ENCODE results near the gene FBLN1. TPM values are rescaled to one million over a fixed set of nuclear protein-coding genes. Genes with fewer than 3 reads are reported as not detected.

The FBLN1 gene
- total and polyA plus RNA-seq, 2 of the 8 experiments (the other 6 are each of a cell fraction or from before 2014, with no cell fraction given): 159 to 168 TPM

DNA sequence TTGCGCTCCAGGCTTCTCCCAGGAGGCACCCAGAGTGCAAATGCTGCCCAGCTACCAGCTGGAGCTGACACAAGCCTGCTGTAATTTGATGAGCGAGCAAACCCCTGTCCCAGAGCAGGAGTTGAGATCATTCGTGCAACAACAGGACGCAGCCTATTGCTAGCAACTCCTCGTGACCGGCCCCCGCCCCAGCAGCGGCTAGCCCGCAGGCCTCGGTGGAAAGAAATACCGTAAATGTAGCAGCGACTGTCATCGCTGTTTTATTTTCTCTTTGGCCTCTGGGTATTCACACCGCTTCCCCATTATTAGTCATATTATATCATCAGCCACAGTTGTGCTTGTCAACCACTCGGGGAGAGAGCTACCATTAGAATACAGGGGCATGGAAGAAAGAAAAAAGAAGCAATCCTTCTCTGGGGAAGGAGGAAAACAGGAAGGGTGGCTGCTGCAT lies 109.8 kb downstream of the FBLN1 start:
- H2BK15ac ChIP-seq (ENCODE audit: low read length): no peak overlapping the region
- no peaks in the 10 kb centered on the region for H3K9me3 ChIP-seq (ENCODE audit: insufficient read depth in 2 of 2, low read depth in 1 of 2, low read length in 1 of 2)
- H3K79me1 ChIP-seq (ENCODE audit: low read depth, low read length): no peaks in the 10 kb centered on the region
- H3K14ac ChIP-seq (ENCODE audit: insufficient read length): no peak overlapping the region
- ChIA-PET POLR2A (ENCODE audit: partially characterized antibody) (interaction anchor here (1.0 kb wide), 1 partner anchor 9 kb away, joined by 3 read pairs; no protein-coding TSS in a partner anchor), CTCF (ENCODE audit: partially characterized antibody) (interaction anchor here (1.2 kb wide), 1 partner anchor 251 kb away, joined by 3 read pairs; no protein-coding TSS in a partner anchor)
- H2BK120ac ChIP-seq (replicated peaks; ENCODE audit: low read depth, low read length): no peak overlapping the region
- H3K27me3 ChIP-seq (replicated peaks in 1 of 4; ENCODE audit: control insufficient read depth in 3 of 4, extremely low read depth in 1 of 4, insufficient read depth in 3 of 4, low read length in 3 of 4): no peaks in the 10 kb centered on the region
- no peak overlapping the region for H3K18ac ChIP-seq (ENCODE audit: extremely low read depth, low read length)
- 86% methylated on average over 15 of the region's 15 CpGs; no CpG with 5 or more reads in 1 of the 2 experiments for WGBS, 2 experiments (ENCODE audit: extremely low coverage in 1 of 2, insufficient coverage in 1 of 2, insufficient read length in 1 of 2, insufficient replicate concordance in 2 of 2, low coverage in 1 of 2, low lambda C conversion rate in 2 of 2, missing lambda C conversion rate in 1 of 2)
- no peak overlapping the region for H4K91ac ChIP-seq (replicated peaks; ENCODE audit: insufficient read length, low read length)
- no peak for DNase-seq (ENCODE audit: low read depth in 1 of 2, low spot score in 2 of 2)
- H3K4ac ChIP-seq (replicated peaks; ENCODE audit: insufficient read length, low read depth, low read length): no peak overlapping the region
- no peak overlapping the region for H3K27ac ChIP-seq (ENCODE audit: low read depth, low read length)
- H3K79me2 ChIP-seq (ENCODE audit: control insufficient read depth in 1 of 2, insufficient read depth in 2 of 2, low read length in 2 of 2): no peaks in the 10 kb centered on the region
- no peaks in the 10 kb centered on the region; a peak in 1 of 7 replicates for H3K4me1 ChIP-seq (replicated peaks in 1 of 4; ENCODE audit: control insufficient read depth in 3 of 4, insufficient read depth in 4 of 4, low read length in 3 of 4)
- H3K36me3 ChIP-seq (ENCODE audit: control insufficient read depth in 2 of 4, insufficient read depth in 4 of 4, low read length in 3 of 4): no peaks in the 10 kb centered on the region
- no peak overlapping the region for H4K5ac ChIP-seq (ENCODE audit: insufficient read length, low read depth, low read length)
- H4K8ac ChIP-seq (ENCODE audit: extremely low read depth, insufficient read depth, low read length): no peak overlapping the region
- no peak overlapping the region for H2BK20ac ChIP-seq (ENCODE audit: low read length)
- H3K23me2 ChIP-seq (ENCODE audit: low read depth, low read length): no peaks in the 10 kb centered on the region
- no peak overlapping the region for H2BK12ac ChIP-seq (ENCODE audit: low read depth, low read length)
- no peak overlapping the region for H3K56ac ChIP-seq (replicated peaks; ENCODE audit: insufficient read length, low read depth, low read length)
- H3K4me3 ChIP-seq (ENCODE audit: extremely low read depth in 1 of 4, insufficient read depth in 2 of 4, low read depth in 3 of 4, low read length in 4 of 4): no peak overlapping the region
- H2AK5ac ChIP-seq (ENCODE audit: low read depth, low read length): no peak overlapping the region
- FAIRE-seq: no peak
- H2BK5ac ChIP-seq (ENCODE audit: low read depth, low read length): no peak overlapping the region
- TF ChIP-seq SIN3A (conservative IDR thresholded peaks at IDR 0.05 in 1 of 2, IDR thresholded peaks at IDR 0.05 in 1 of 2; ENCODE audit: low read depth in 1 of 2, low read length in 2 of 2): no peak
- TF ChIP-seq SP4 (IDR thresholded peaks at IDR 0.05; ENCODE audit: low read length): no peak
- TF ChIP-seq HDAC2 (IDR thresholded peaks at IDR 0.05; ENCODE audit: borderline replicate concordance in 1 of 2, low read depth in 2 of 2, low read length in 2 of 2): no peak
- TF ChIP-seq NANOG (IDR thresholded peaks at IDR 0.05; ENCODE audit: insufficient read depth, low read depth, low read length, poor library complexity, severe bottlenecking): no peak
- TF ChIP-seq POU5F1 (IDR thresholded peaks at IDR 0.05; ENCODE audit: low read depth, low read length): no peak
- TF ChIP-seq TCF12 (IDR thresholded peaks at IDR 0.05; ENCODE audit: low read depth, low read length): no peak
- TF ChIP-seq CBX8 (IDR thresholded peaks at IDR 0.05; ENCODE audit: borderline replicate concordance, low read depth, low read length): no peak
- TF ChIP-seq CREB1 (IDR thresholded peaks at IDR 0.05): no peak
- TF ChIP-seq SIRT6 (IDR thresholded peaks at IDR 0.05; ENCODE audit: low read length): no peak
- no peak for TF ChIP-seq SAP30 (IDR thresholded peaks at IDR 0.05; ENCODE audit: insufficient read depth, insufficient replicate concordance, low read length)
- no peak for TF ChIP-seq RBBP5 (IDR thresholded peaks at IDR 0.05; ENCODE audit: borderline replicate concordance, low read depth, low read length)
- TF ChIP-seq ASH2L (IDR thresholded peaks at IDR 0.05; ENCODE audit: low read length): no peak
- no peak for TF ChIP-seq JUN (IDR thresholded peaks at IDR 0.05; ENCODE audit: low read depth, low read length)
- no peak overlapping the region for H3K4me2 ChIP-seq (ENCODE audit: insufficient read depth in 1 of 2, low read depth in 2 of 2, low read length in 2 of 2)
- no peaks in the 10 kb centered on the region for H4K20me1 ChIP-seq (replicated peaks in 1 of 2; ENCODE audit: control insufficient read depth in 1 of 2, insufficient read depth in 2 of 2, low read length in 2 of 2)
- no peak overlapping the region for H2AFZ ChIP-seq (ENCODE audit: low read length)
- no peak overlapping the region for H3K23ac ChIP-seq (ENCODE audit: insufficient read length)
- H3K9ac ChIP-seq (replicated peaks in 1 of 4; ENCODE audit: extremely low read depth in 1 of 4, low read depth in 3 of 4, low read length in 3 of 4): no peak overlapping the region

All from H1 (cell line).